CD14-positive monocyte (primary cell): ENCODE data around the gene MAT2A. TPM values are rescaled to one million over a fixed set of nuclear protein-coding genes. Genes with fewer than 3 reads are reported as not detected.

Experiments used
- DNase-seq, 3 donors: peaks; one replicate each; pipeline ENCODE4 v3.0.0-alpha.2; 2011 to 2022
- H2AFZ ChIP-seq: 2 replicates; pipeline ENCODE4 v1.6.0; 2012; ENCODE audit warnings: mild to moderate bottlenecking, low read depth, low read length, inconsistent platforms; ENCODE audit not compliant: insufficient read depth, poor library complexity, severe bottlenecking
- H3K27ac ChIP-seq, 2 donors: 1 replicate in 1 of 2; 2 replicates in 1 of 2; pipeline ENCODE4 v1.5.1; 2012 to 2013; ENCODE audit warnings: low read length in 2 of 2, control low read depth in 1 of 2, inconsistent platforms in 1 of 2, low read depth in 1 of 2, mild to moderate bottlenecking in 1 of 2
- H3K27me3 ChIP-seq, 2 donors: one replicate each; pipeline versions ENCODE4 v1.6.0 to v1.6.1; 2011 to 2013; ENCODE audit warnings: low read length in 2 of 2; ENCODE audit not compliant: control insufficient read depth in 2 of 2, insufficient read depth in 2 of 2
- H3K36me3 ChIP-seq, 2 donors: replicated peaks in 1 of 2; 1 replicate in 1 of 2; 2 replicates in 1 of 2; pipeline versions ENCODE4 v1.5.1 to v1.6.1; 2012 to 2013; ENCODE audit warnings: low read length in 2 of 2, control low read depth in 1 of 2, inconsistent platforms in 1 of 2, mild to moderate bottlenecking in 1 of 2; ENCODE audit not compliant: insufficient read depth in 2 of 2, control insufficient read depth in 1 of 2
- H3K4me1 ChIP-seq, 2 donors: 1 replicate in 1 of 2; 2 replicates in 1 of 2; pipeline versions ENCODE4 v1.5.1 to v1.6.1; 2012 to 2013; ENCODE audit warnings: low read length in 2 of 2, control low read depth in 1 of 2, inconsistent platforms in 1 of 2, mild to moderate bottlenecking in 1 of 2, moderate library complexity in 1 of 2; ENCODE audit not compliant: insufficient read depth in 2 of 2, control insufficient read depth in 1 of 2
- H3K4me2 ChIP-seq: replicated peaks from 2 replicates; pipeline ENCODE3; 2012; ENCODE audit warnings: low read length, moderate library complexity, mild to moderate bottlenecking; ENCODE audit not compliant: poor library complexity, severe bottlenecking; ENCODE audit errors: extremely low read depth
- H3K4me3 ChIP-seq, 3 experiments: fragments of 200-600 bp in 1 of 3; sonication (generic) in 1 of 3; replicated peaks in 1 of 3; 1 replicate in 2 of 3; 2 replicates in 1 of 3; pipeline ENCODE4 v1.5.1; 2011 to 2013; ENCODE audit warnings: low read length in 3 of 3, mild to moderate bottlenecking in 3 of 3, control low read depth in 2 of 3, low read depth in 2 of 3, inconsistent platforms in 1 of 3, moderate library complexity in 1 of 3
- H3K79me2 ChIP-seq: 2 replicates; pipeline ENCODE4 v1.6.0; 2012; ENCODE audit warnings: mild to moderate bottlenecking, control low read depth, inconsistent platforms, low read length, moderate library complexity; ENCODE audit not compliant: insufficient read depth
- H3K9ac ChIP-seq: 2 replicates; pipeline ENCODE4 v1.6.0; 2017; ENCODE audit warnings: low read length, mild to moderate bottlenecking; ENCODE audit not compliant: insufficient read depth, poor library complexity, severe bottlenecking
- H3K9me3 ChIP-seq, 2 donors: replicated peaks in 1 of 2; 1 replicate in 1 of 2; 2 replicates in 1 of 2; pipeline versions ENCODE4 v1.5.1 to v1.6.1; 2012 to 2013; ENCODE audit warnings: low read length in 2 of 2, control low read depth in 1 of 2; ENCODE audit not compliant: control insufficient read depth in 1 of 2, insufficient read depth in 1 of 2
- H4K20me1 ChIP-seq: 2 replicates; pipeline ENCODE4 v1.6.0; 2012; ENCODE audit warnings: mild to moderate bottlenecking, low read length, control low read depth, moderate library complexity; ENCODE audit not compliant: insufficient read depth
- H3K27ac Mint-ChIP-seq, 7 donors: one replicate each; pipeline ENCODE4 v1.8.0; 2020; ENCODE audit warnings: mild to moderate bottlenecking in 7 of 7, mixed read lengths in 7 of 7, moderate library complexity in 6 of 7, inconsistent platforms in 2 of 7
- H3K27me3 Mint-ChIP-seq, 3 donors: one replicate each; pipeline ENCODE4 v1.8.0; 2021 to 2022; ENCODE audit warnings: low read depth in 3 of 3, mild to moderate bottlenecking in 3 of 3, mixed read lengths in 3 of 3, moderate library complexity in 3 of 3, inconsistent platforms in 1 of 3
- H3K36me3 Mint-ChIP-seq, 2 donors: one replicate each; pipeline ENCODE4 v1.8.0; 2020; ENCODE audit warnings: mixed read lengths in 2 of 2, inconsistent platforms in 1 of 2, mild to moderate bottlenecking in 1 of 2
- H3K4me1 Mint-ChIP-seq: one replicate; pipeline ENCODE4 v1.8.0; 2020; ENCODE audit warnings: mild to moderate bottlenecking, mixed read lengths
- H3K4me3 Mint-ChIP-seq, 2 donors: one replicate each; pipeline ENCODE4 v1.8.0; 2020; ENCODE audit warnings: mild to moderate bottlenecking in 2 of 2, mixed read lengths in 2 of 2, moderate library complexity in 1 of 2
- H3K9me3 Mint-ChIP-seq, 7 donors: one replicate each; pipeline ENCODE4 v1.8.0; 2020 to 2022; ENCODE audit warnings: mixed read lengths in 7 of 7, mild to moderate bottlenecking in 6 of 7, moderate library complexity in 6 of 7, inconsistent platforms in 2 of 7
- CTCF ChIP-seq: fragments of 200-600 bp; IDR thresholded peaks from one replicate; pipeline ENCODE4 v1.8.0; 2022; ENCODE audit warnings: antibody characterized with exemption, mild to moderate bottlenecking
- WGBS: methylation state at CpG from one replicate; pipeline ENCODE4 v1.1.5; 2013; ENCODE audit warnings: missing lambda C conversion rate; ENCODE audit not compliant: insufficient coverage; 5-methylcytosine and 5-hydroxymethylcytosine counted together
- intact Hi-C, 2 donors: fragments of 100-400 bp; cut with micrococcal nuclease; formaldehyde crosslinking; loops; one replicate each; pipeline versions ENCODE4 v1.15.0 to v1.15.1; 2023
- polyA plus RNA-seq, 3 donors: library from polyadenylated mRNA; depleted of rRNA in 1 of 3; unstranded in 2 of 3; stranded (reverse) in 1 of 3; fragments of 300-500 nt in 2 of 3; fragments of >200 nt in 1 of 3; fragmentation: Illumina TruSeq in 2 of 3; gene quantifications; 1 replicate in 2 of 3; 2 replicates in 1 of 3; pipeline ENCODE4 v1.2.3, GENCODE V29; 2012 to 2021

Gene MAT2A
- polyA plus RNA-seq, 3 donors = 97.0 to 454 (median 117) TPM

- Mint-ChIP-seq H3K36me3 (peaks cover 56 to 81% of the 10 kb centered on the region in 2 donors), H3K27me3 (peaks cover 0 to 2% (median 0%) of the 10 kb centered on the region in 3 donors), H3K27ac (peak overlapping the region in 6 of 7 donors; percentile 16 to 88 (median 74)), H3K9me3 (no peaks in the 10 kb centered on the region), H3K4me1 (peaks cover 28% of the 10 kb centered on the region), H3K4me3 (no peak overlapping the region)
- intact Hi-C loops = loop anchor here in 1 of 2 donors (5.0 kb wide), 1 partner anchor 148 kb away; no protein-coding TSS in a partner anchor
- H3K79me2 ChIP-seq = no peaks in the 10 kb centered on the region
- 13% methylated on average over 4 of the region's 4 CpGs for WGBS
- no peaks in the 10 kb centered on the region for H3K27me3 ChIP-seq
- peak overlapping the region in 1 of 3 experiments; percentile 13 for H3K4me3 ChIP-seq
- H3K4me1 ChIP-seq = peaks cover 19 to 27% of the 10 kb centered on the region in 2 donors
- DNase-seq = no peak
- H2AFZ ChIP-seq = no peak overlapping the region
- H4K20me1 ChIP-seq = peaks cover 23% of the 10 kb centered on the region
- H3K9ac ChIP-seq = no peak overlapping the region
- no peaks in the 10 kb centered on the region for H3K9me3 ChIP-seq
- H3K4me2 ChIP-seq = peak overlapping the region; percentile 29
- peaks cover 44 to 84% of the 10 kb centered on the region in 2 donors for H3K36me3 ChIP-seq
- peak overlapping the region; percentile 8 to 61 for H3K27ac ChIP-seq
- no peak for TF ChIP-seq CTCF
Observed at GRCh38 chr2:85549826-85550225, 10.9 kb downstream of the MAT2A start.

DNA sequence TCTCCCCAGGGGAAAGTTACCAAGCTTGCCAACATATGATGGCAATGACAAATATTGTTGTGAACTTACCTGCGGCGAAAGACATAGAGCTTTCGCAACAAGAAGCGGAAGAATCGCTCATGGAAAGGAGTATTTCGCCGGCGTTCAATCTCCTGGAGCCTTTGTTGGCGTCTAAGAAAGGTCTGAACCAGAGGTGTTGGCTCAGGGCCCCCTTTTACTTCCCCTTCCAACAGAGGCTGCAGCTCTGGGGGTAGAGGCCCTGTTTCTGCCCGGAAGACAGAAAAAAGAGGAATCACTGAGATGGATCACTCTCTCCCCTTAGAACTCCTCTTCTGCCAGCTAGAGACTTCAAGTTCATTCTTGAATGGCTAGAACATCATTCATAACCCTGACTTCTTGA is 11.5 kb downstream of the MAT2A start:
- peaks cover 19 to 27% of the 10 kb centered on the region in 2 donors for H3K4me1 ChIP-seq
- no peaks in the 10 kb centered on the region for H3K9me3 ChIP-seq
- peak overlapping the region in 1 of 2 donors; percentile 61 for H3K27ac ChIP-seq
- Mint-ChIP-seq H3K27me3 (peaks cover 0 to 2% (median 0%) of the 10 kb centered on the region in 3 donors), H3K36me3 (peaks cover 57 to 83% of the 10 kb centered on the region in 2 donors), H3K9me3 (no peaks in the 10 kb centered on the region), H3K4me3 (peak overlapping the region in 1 of 2 donors; percentile 53), H3K4me1 (peaks cover 28% of the 10 kb centered on the region), H3K27ac (peak overlapping the region in 6 of 7 donors; percentile 44 to 88 (median 76))
- TF ChIP-seq CTCF = no peak
- H4K20me1 ChIP-seq = peaks cover 17% of the 10 kb centered on the region
- intact Hi-C loops = loop anchor here in 1 of 2 donors (5.0 kb wide), 1 partner anchor 148 kb away; no protein-coding TSS in a partner anchor
- H3K9ac ChIP-seq = peak overlapping the region; percentile 19
- H3K27me3 ChIP-seq = no peaks in the 10 kb centered on the region
- H3K4me3 ChIP-seq = peak overlapping the region in 1 of 3 experiments; percentile 13
- 4% methylated on average over 5 of the region's 10 CpGs for WGBS
- H3K79me2 ChIP-seq = no peaks in the 10 kb centered on the region
- peak; percentile 43 to 66 (median 63) for DNase-seq
- peak overlapping the region; percentile 29 for H3K4me2 ChIP-seq
- H3K36me3 ChIP-seq = peaks cover 49 to 84% of the 10 kb centered on the region in 2 donors
- H2AFZ ChIP-seq = no peak overlapping the region
